SK-N-SH (cell line): ENCODE data around the gene MESP1. TPM values are rescaled to one million over a fixed set of nuclear protein-coding genes. Genes with fewer than 3 reads are reported as not detected.

ENCODE experiments used
- CTCF ChIA-PET: fragments of 300-600, 350-600 bp; formaldehyde crosslinking; extraction: SDS; loops from one replicate; lab custom pipeline; 2021; lab: Yijun Ruan, JAX
- POLR2A ChIA-PET: fragments of 350-600 bp; sonication (Branson Sonifier 250); formaldehyde crosslinking; extraction: SDS; loops from one replicate; lab custom pipeline; 2020; ENCODE audit warnings: antibody characterized with exemption, inconsistent platforms; lab: Yijun Ruan, JAX
- DNase-seq: peaks from one replicate; pipeline ENCODE4 v3.0.0; 2012
- H2AFZ ChIP-seq: fragments of 200-600 bp; sonication (generic); 2 replicates; pipeline ENCODE4 v1.8.1; 2016; ENCODE audit warnings: antibody characterized with exemption, mild to moderate bottlenecking, low read depth
- H3F3A ChIP-seq: fragments of 200-600 bp; sonication (generic); replicated peaks from 2 replicates; pipeline ENCODE3; 2016; ENCODE audit warnings: antibody characterized with exemption, mild to moderate bottlenecking; ENCODE audit not compliant: insufficient read depth
- H3K27ac ChIP-seq, 2 experiments: fragments of 200-500 bp in 1 of 2; fragments of 200-600 bp in 1 of 2; sonication (Bioruptor generic) in 1 of 2; sonication (generic), shearing (Covaris generic) in 1 of 2; 2 replicates each; pipeline versions ENCODE4 v1.5.1 to v1.6.1; 2014 to 2016; ENCODE audit warnings: low read depth in 2 of 2, inconsistent platforms in 1 of 2, low read length in 1 of 2, mild to moderate bottlenecking in 1 of 2, mixed read lengths in 1 of 2
- H3K27me3 ChIP-seq: fragments of 200-600 bp; sonication (generic), shearing (Covaris generic); 2 replicates; pipeline ENCODE4 v1.6.1; 2016; ENCODE audit warnings: mixed run types; ENCODE audit not compliant: insufficient read depth
- H3K36me3 ChIP-seq, 2 experiments: fragments of 200-500 bp in 1 of 2; fragments of 200-600 bp in 1 of 2; sonication (Bioruptor generic) in 1 of 2; sonication (generic) in 1 of 2; replicated peaks in 1 of 2; 2 replicates each; pipeline versions ENCODE3 to v1.5.1; 2014 to 2016; ENCODE audit warnings: low read length in 1 of 2, mild to moderate bottlenecking in 1 of 2; ENCODE audit not compliant: insufficient read depth in 2 of 2, control insufficient read depth in 1 of 2
- H3K4me1 ChIP-seq, 2 experiments: fragments of 200-500 bp in 1 of 2; fragments of 200-600 bp in 1 of 2; sonication (Bioruptor generic) in 1 of 2; sonication (generic), shearing (Covaris generic) in 1 of 2; 2 replicates each; pipeline versions ENCODE4 v1.5.1 to v1.6.1; 2014 to 2016; ENCODE audit warnings: low read depth in 1 of 2, low read length in 1 of 2, mixed run types in 1 of 2; ENCODE audit not compliant: insufficient read depth in 2 of 2, control insufficient read depth in 1 of 2
- H3K4me2 ChIP-seq: fragments of 200-600 bp; sonication (generic), shearing (Covaris generic); 2 replicates; pipeline ENCODE4 v1.6.1; 2017; ENCODE audit warnings: mixed run types
- H3K4me3 ChIP-seq, 2 experiments: fragments of 200-500 bp in 1 of 2; fragments of 200-600 bp in 1 of 2; sonication (Bioruptor generic) in 1 of 2; sonication (generic), shearing (Covaris generic) in 1 of 2; 2 replicates each; pipeline versions ENCODE4 v1.5.1 to v1.8.1; 2014 to 2016; ENCODE audit warnings: low read depth in 2 of 2, inconsistent platforms in 1 of 2, low read length in 1 of 2, mild to moderate bottlenecking in 1 of 2, mixed read lengths in 1 of 2, moderate library complexity in 1 of 2
- H3K79me2 ChIP-seq: fragments of 200-600 bp; sonication (generic); 2 replicates; pipeline ENCODE4 v1.8.1; 2017; ENCODE audit warnings: mild to moderate bottlenecking; ENCODE audit not compliant: insufficient read depth
- H3K9ac ChIP-seq: fragments of 200-600 bp; sonication (generic); 2 replicates; pipeline ENCODE4 v1.6.1; 2017; ENCODE audit warnings: mixed run types
- H3K9me2 ChIP-seq: fragments of 200-600 bp; sonication (generic); 2 replicates; pipeline ENCODE4 v1.6.1; 2017; ENCODE audit warnings: mixed run types
- H3K9me3 ChIP-seq: fragments of 200-600 bp; sonication (generic); 2 replicates; pipeline ENCODE4 v1.6.1; 2017; ENCODE audit warnings: mixed run types, mild to moderate bottlenecking, moderate library complexity
- H4K20me1 ChIP-seq: fragments of 200-600 bp; sonication (generic); 2 replicates; pipeline ENCODE4 v1.6.1; 2017; ENCODE audit warnings: mild to moderate bottlenecking, mixed run types; ENCODE audit not compliant: insufficient read depth
- CHD2 ChIP-seq: fragments of 150-350 bp; IDR thresholded peaks from 2 replicates; pipeline ENCODE4 v1.6.1; 2018; ENCODE audit warnings: low read length; ENCODE audit not compliant: partially characterized antibody
- ELF1 ChIP-seq: IDR thresholded peaks from 2 replicates; pipeline ENCODE4 v1.4.0; 2012
- EZH2phosphoT487 ChIP-seq: fragments of 200-600 bp; sonication (generic); IDR thresholded peaks from 2 replicates; pipeline ENCODE4 v1.6.1; 2017; ENCODE audit warnings: low read depth, mixed run types, mild to moderate bottlenecking, antibody characterized with exemption, moderate library complexity, borderline replicate concordance
- FOXJ3 ChIP-seq: sonication (generic); formaldehyde crosslinking; IDR thresholded peaks from 2 replicates; pipeline ENCODE4 v1.5.1; 2020; ENCODE audit warnings: mild to moderate bottlenecking, missing genetic modification reagents
- MAX ChIP-seq: IDR thresholded peaks from 2 replicates; pipeline ENCODE4 v1.4.0; 2012; ENCODE audit warnings: low read depth
- MXI1 ChIP-seq: IDR thresholded peaks from 2 replicates; pipeline ENCODE4 v1.6.1; 2012; ENCODE audit warnings: mild to moderate bottlenecking, low read depth, low read length, improper control_type of control experiment
- PBX3 ChIP-seq: IDR thresholded peaks from 2 replicates; pipeline ENCODE4; 2012
- POLR2AphosphoS5 ChIP-seq: IDR thresholded peaks from 2 replicates; pipeline ENCODE4 v1.6.1; 2012; ENCODE audit warnings: low read depth, low read length
- RCOR1 ChIP-seq: fragments of 150-350 bp; IDR thresholded peaks from 2 replicates; pipeline ENCODE4 v1.6.1; 2017; ENCODE audit warnings: antibody characterized with exemption, low read length
- REST ChIP-seq: IDR thresholded peaks from 2 replicates; pipeline ENCODE4 v1.6.1; 2012; ENCODE audit warnings: mild to moderate bottlenecking, low read depth, low read length, moderate library complexity
- RFX5 ChIP-seq: IDR thresholded peaks from 2 replicates; pipeline ENCODE4 v1.6.1; 2012; ENCODE audit warnings: mild to moderate bottlenecking, improper control_type of control experiment, low read length
- RXRA ChIP-seq: IDR thresholded peaks from 2 replicates; pipeline ENCODE4 v1.4.0; 2012; ENCODE audit warnings: low read depth, mild to moderate bottlenecking, borderline replicate concordance
- SIN3A ChIP-seq: IDR thresholded peaks from 2 replicates; pipeline ENCODE4 v1.6.1; 2012; ENCODE audit warnings: low read depth, mild to moderate bottlenecking, low read length, moderate library complexity, borderline replicate concordance
- SMC3 ChIP-seq: IDR thresholded peaks from 2 replicates; pipeline ENCODE4 v1.6.1; 2012; ENCODE audit warnings: low read depth, low read length, improper control_type of control experiment
- TEAD4 ChIP-seq: IDR thresholded peaks from 2 replicates; pipeline ENCODE4 v1.4.0; 2012; ENCODE audit warnings: mild to moderate bottlenecking, borderline replicate concordance; ENCODE audit not compliant: insufficient read depth
- YY1 ChIP-seq: IDR thresholded peaks from 2 replicates; pipeline ENCODE4 v1.4.0; 2012; ENCODE audit warnings: low read depth, mild to moderate bottlenecking
- WGBS: methylation state at CpG from one replicate; pipeline ENCODE4 v1.1.6; 2017; ENCODE audit warnings: low lambda C conversion rate; 5-methylcytosine and 5-hydroxymethylcytosine counted together
- polyA plus RNA-seq, 3 experiments: library from polyadenylated mRNA; depleted of rRNA; stranded (reverse); fragments of >200 nt; gene quantifications; 2 replicates each; pipeline ENCODE4 v1.2.3, GENCODE V29; 2012

Gene MESP1
- polyA plus RNA-seq, 1 of the 3 experiments (the other 2 are of a cell fraction), result 0.74 TPM

GRCh38 chr15:89714775-89715174 lies 36.3 kb downstream of the MESP1 start:
- peaks cover 7% of the 10 kb centered on the region; the same call in 1 of the 2 replicates for H3K27me3 ChIP-seq
- no peak overlapping the region for H3K27ac ChIP-seq
- H2AFZ ChIP-seq, result no peak overlapping the region
- no peaks in the 10 kb centered on the region for H3K36me3 ChIP-seq
- H3K9ac ChIP-seq, result no peak overlapping the region
- no peaks in the 10 kb centered on the region for H3K79me2 ChIP-seq
- ChIA-PET CTCF (no interaction called here), POLR2A (no interaction called here)
- TF ChIP-seq RXRA (no peak), FOXJ3 (no peak), POLR2AphosphoS5 (no peak), TEAD4 (no peak), MAX (no peak), CHD2 (no peak), SMC3 (no peak), RFX5 (no peak), REST (no peak), YY1 (no peak), EZH2phosphoT487 (no peak), PBX3 (no peak), MXI1 (no peak), ELF1 (no peak), SIN3A (no peak), RCOR1 (no peak)
- no peaks in the 10 kb centered on the region for H3K9me3 ChIP-seq
- H3K9me2 ChIP-seq, result 0 out of 2 replicates have a peak, but pooled peaks cover 4% of the 10 kb centered on the region
- H3F3A ChIP-seq, result no peaks in the 10 kb centered on the region
- H4K20me1 ChIP-seq, result no peaks in the 10 kb centered on the region
- DNase-seq, result no peak
- H3K4me1 ChIP-seq, result no peaks in the 10 kb centered on the region
- 78% methylated on average over 2 of the region's 2 CpGs for WGBS
- H3K4me3 ChIP-seq, result no peak overlapping the region
- no peak overlapping the region for H3K4me2 ChIP-seq
